Smooth muscle cell (in vitro differentiated cells): Measurements from ENCODE around the gene ARMC8. TPM values are rescaled to one million over a fixed set of nuclear protein-coding genes. Genes with fewer than 3 reads are reported as not detected.
A peak's percentile ranks its signal among the peaks of the same experiment; 100 is the strongest.

Experiments
- DNase-seq: peaks from one replicate; lab custom pipeline; 2025; ENCODE audit not compliant: unreplicated experiment; lab: John Stamatoyannopoulos, UW
- H2AFZ ChIP-seq: fragments of 200-600 bp; sonication (generic); 2 replicates; pipeline ENCODE4 v1.6.0; 2016; ENCODE audit warnings: antibody characterized with exemption, low read depth, mild to moderate bottlenecking
- H3F3A ChIP-seq: fragments of 200-600 bp; sonication (generic); 2 replicates; pipeline ENCODE4 v1.6.0; 2017; ENCODE audit warnings: antibody characterized with exemption, low read depth
- H3K27ac ChIP-seq: fragments of 200-600 bp; sonication (generic); 2 replicates; pipeline ENCODE4 v1.5.1; 2016; ENCODE audit warnings: low read depth, mild to moderate bottlenecking
- H3K27me3 ChIP-seq: fragments of 200-600 bp; sonication (generic); 2 replicates; pipeline ENCODE4 v1.6.1; 2016; ENCODE audit warnings: low read depth, mild to moderate bottlenecking
- H3K36me3 ChIP-seq: fragments of 200-600 bp; sonication (generic); 2 replicates; pipeline ENCODE4 v1.5.1; 2016; ENCODE audit warnings: low read depth
- H3K4me1 ChIP-seq: fragments of 200-600 bp; sonication (generic); 2 replicates; pipeline ENCODE4 v1.5.1; 2016; ENCODE audit warnings: low read depth
- H3K4me2 ChIP-seq: fragments of 200-600 bp; sonication (generic); 2 replicates; pipeline ENCODE4 v1.6.0; 2016; ENCODE audit warnings: mild to moderate bottlenecking
- H3K4me3 ChIP-seq: fragments of 200-600 bp; sonication (generic); 2 replicates; pipeline ENCODE4 v1.5.1; 2016; ENCODE audit warnings: mild to moderate bottlenecking
- H3K79me2 ChIP-seq: fragments of 200-600 bp; sonication (generic); 2 replicates; pipeline ENCODE4 v1.6.0; 2016; ENCODE audit warnings: low read depth, mild to moderate bottlenecking
- H3K9ac ChIP-seq: fragments of 200-600 bp; sonication (generic); 2 replicates; pipeline ENCODE4 v1.6.0; 2016; ENCODE audit warnings: low read depth
- H3K9me3 ChIP-seq: fragments of 200-600 bp; sonication (generic); replicated peaks from 2 replicates; pipeline ENCODE4 v1.5.1; 2016; ENCODE audit warnings: low read depth
- H4K20me1 ChIP-seq: fragments of 200-600 bp; sonication (generic); 2 replicates; pipeline ENCODE4 v1.6.0; 2016; ENCODE audit warnings: low read depth
- WGBS: methylation state at CpG from one replicate; pipeline ENCODE4 v1.1.7; 2016; ENCODE audit warnings: low lambda C conversion rate; 5-methylcytosine and 5-hydroxymethylcytosine counted together
- polyA plus RNA-seq: library from polyadenylated mRNA; unstranded; fragments of >200 nt; fragmentation: Nextera tagmentation; extraction: Ambion mirVana; gene quantifications from 2 replicates; pipeline ENCODE4 v1.2.1, GENCODE V29; 2016
- total RNA-seq: library from RNA; depleted of rRNA; stranded (reverse); fragments of >200 nt; gene quantifications from 2 replicates; pipeline ENCODE4 v1.2.3, GENCODE V29; 2014
- TF ChIP-seq, protein P1 (sequence below): fragments of 200-600 bp; sonication (generic); IDR thresholded peaks from 2 replicates; pipeline ENCODE4 v1.5.1; 2017; ENCODE audit warnings: borderline replicate concordance, mild to moderate bottlenecking, antibody characterized with exemption; ENCODE audit not compliant: insufficient read depth, poor library complexity, severe bottlenecking

Gene ARMC8
- total and polyA plus RNA-seq, 2 experiments from 2014 or later: 22.6 to 39.3 TPM

- peaks cover 35% of the 10 kb centered on the region for H3K79me2 ChIP-seq
- 68% methylated on average over 2 of the region's 2 CpGs for WGBS
- H3K4me2 ChIP-seq: peak overlapping the region; percentile 92
- H3K27me3 ChIP-seq: no peaks in the 10 kb centered on the region
- H3K9ac ChIP-seq: no peak overlapping the region
- DNase-seq: no peak
- no peaks in the 10 kb centered on the region for H3K36me3 ChIP-seq
- peaks cover 13% of the 10 kb centered on the region for H3K4me1 ChIP-seq
- TF ChIP-seq, protein P1, sequence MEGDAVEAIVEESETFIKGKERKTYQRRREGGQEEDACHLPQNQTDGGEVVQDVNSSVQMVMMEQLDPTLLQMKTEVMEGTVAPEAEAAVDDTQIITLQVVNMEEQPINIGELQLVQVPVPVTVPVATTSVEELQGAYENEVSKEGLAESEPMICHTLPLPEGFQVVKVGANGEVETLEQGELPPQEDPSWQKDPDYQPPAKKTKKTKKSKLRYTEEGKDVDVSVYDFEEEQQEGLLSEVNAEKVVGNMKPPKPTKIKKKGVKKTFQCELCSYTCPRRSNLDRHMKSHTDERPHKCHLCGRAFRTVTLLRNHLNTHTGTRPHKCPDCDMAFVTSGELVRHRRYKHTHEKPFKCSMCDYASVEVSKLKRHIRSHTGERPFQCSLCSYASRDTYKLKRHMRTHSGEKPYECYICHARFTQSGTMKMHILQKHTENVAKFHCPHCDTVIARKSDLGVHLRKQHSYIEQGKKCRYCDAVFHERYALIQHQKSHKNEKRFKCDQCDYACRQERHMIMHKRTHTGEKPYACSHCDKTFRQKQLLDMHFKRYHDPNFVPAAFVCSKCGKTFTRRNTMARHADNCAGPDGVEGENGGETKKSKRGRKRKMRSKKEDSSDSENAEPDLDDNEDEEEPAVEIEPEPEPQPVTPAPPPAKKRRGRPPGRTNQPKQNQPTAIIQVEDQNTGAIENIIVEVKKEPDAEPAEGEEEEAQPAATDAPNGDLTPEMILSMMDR: no peak
- H3K4me3 ChIP-seq: peak overlapping the region; percentile 90
- peaks cover 7% of the 10 kb centered on the region for H3F3A ChIP-seq
- H4K20me1 ChIP-seq: peaks cover 30% of the 10 kb centered on the region
- no peak overlapping the region for H3K27ac ChIP-seq
- peak overlapping the region; percentile 97 for H2AFZ ChIP-seq
- no peaks in the 10 kb centered on the region for H3K9me3 ChIP-seq
Observed at GRCh38 chr3:138186221-138186620, 880 bp upstream of the ARMC8 start.

DNA sequence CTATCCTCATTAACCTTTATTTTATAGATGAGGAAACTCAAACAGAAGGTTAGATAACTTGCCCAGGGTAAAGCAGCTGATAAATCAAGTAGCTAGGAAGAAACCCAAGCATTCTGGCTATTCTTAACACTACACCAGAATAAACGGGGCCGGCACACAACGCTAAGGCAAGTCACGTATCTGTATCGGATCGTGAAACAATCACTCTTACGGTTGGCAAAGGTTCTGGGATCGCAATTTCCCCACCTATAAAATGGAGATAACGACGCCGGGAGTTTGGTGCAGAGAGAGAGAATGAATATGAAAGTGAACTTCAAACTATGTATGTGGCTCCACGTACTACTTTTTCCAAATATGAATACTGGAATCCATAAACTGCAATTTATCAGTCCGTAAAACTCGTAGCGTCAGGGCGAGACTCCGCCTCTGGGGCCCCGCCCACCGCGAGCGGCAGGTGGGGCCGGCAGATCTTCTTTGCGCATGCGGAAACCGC lies 252 bp upstream of the ARMC8 start:
- Histone ChIP-seq H3K79me2 (peaks cover 41% of the 10 kb centered on the region), H3K27ac (peak overlapping the region; percentile 83), H3K9me3 (no peaks in the 10 kb centered on the region), H2AFZ (peak overlapping the region; percentile 97), H3K36me3 (no peaks in the 10 kb centered on the region), H3F3A (peaks cover 7% of the 10 kb centered on the region), H3K4me3 (peak overlapping the region; percentile 90), H3K4me1 (peaks cover 13% of the 10 kb centered on the region), H4K20me1 (peaks cover 36% of the 10 kb centered on the region), H3K9ac (peak overlapping the region; percentile 89), H3K27me3 (no peaks in the 10 kb centered on the region), H3K4me2 (peak overlapping the region; percentile 92)
- TF ChIP-seq, protein P1: no peak
- DNase-seq: no peak
- under 1% methylated on average over 25 of the region's 25 CpGs for WGBS

DNA sequence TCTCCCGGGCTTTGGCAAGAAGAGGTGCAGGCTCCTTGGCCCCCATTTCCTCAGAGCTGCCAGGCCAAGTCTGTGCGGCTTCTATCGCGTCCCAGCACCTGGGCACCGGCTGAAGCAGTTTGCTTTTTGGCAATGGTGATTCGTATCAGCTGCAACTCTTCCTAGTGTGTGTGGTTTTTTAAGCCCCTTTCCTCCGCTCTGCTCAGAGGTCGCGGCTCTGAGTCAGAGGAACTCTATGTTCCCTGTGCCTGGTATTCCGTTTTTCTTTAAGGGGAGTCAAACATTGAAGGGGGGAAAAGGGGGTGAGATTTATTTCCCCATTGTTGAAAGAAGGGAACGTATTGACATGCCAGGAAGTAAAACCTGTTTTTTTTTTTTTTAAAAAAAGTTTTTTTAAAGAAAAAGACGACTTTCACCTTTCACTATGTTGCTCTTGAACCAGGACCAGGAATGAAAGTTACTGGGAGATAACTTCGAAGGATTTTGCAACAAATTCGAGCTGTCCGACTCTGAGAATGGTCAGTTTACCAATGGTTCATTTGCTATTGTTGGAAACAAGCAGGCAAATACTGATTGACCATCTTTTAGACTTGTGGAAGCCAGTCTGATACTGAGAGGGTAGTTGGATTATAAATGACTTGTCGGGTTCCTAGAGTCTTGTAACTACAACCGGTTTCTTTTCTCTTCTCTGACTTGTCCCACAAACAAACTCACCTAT lies 1.1 kb downstream of the ARMC8 start:
- H3K4me2 ChIP-seq: peak overlapping the region; percentile 92
- H3K27me3 ChIP-seq: no peaks in the 10 kb centered on the region
- H2AFZ ChIP-seq: peak overlapping the region; percentile 97
- peak overlapping the region; percentile 83 for H3K27ac ChIP-seq
- no peaks in the 10 kb centered on the region for H3K36me3 ChIP-seq
- peak overlapping the region; percentile 90 for H3K4me3 ChIP-seq
- H3F3A ChIP-seq: peaks cover 7% of the 10 kb centered on the region
- H3K79me2 ChIP-seq: peaks cover 55% of the 10 kb centered on the region
- no peaks in the 10 kb centered on the region for H3K9me3 ChIP-seq
- DNase-seq: no peak
- TF ChIP-seq, protein P1: no peak
- WGBS: 13% methylated on average over 17 of the region's 17 CpGs
- H3K9ac ChIP-seq: peak overlapping the region; percentile 89
- H4K20me1 ChIP-seq: peaks cover 49% of the 10 kb centered on the region
- peaks cover 13% of the 10 kb centered on the region for H3K4me1 ChIP-seq

DNA sequence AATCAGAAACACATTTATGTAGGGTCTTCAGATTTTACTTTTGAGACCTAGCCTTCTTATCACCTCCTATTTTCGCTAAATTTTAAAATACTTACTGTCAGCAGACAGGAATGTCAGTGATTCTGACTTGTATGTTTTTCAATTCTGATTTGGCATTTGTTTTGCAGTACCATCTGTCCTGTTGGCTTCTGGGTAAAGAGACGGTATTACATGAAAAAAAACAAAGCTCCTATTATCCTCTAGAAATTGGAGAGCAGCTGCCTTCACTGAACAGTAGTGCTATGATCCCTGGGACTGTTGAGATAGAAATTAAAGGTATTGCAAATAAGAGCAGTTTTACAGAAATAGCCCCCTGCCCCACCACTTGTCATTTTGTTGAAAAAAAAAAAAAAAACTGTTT lies 8.4 kb downstream of the ARMC8 start:
- no peak overlapping the region for H2AFZ ChIP-seq
- no peaks in the 10 kb centered on the region for H3K4me1 ChIP-seq
- H3K36me3 ChIP-seq: no peaks in the 10 kb centered on the region
- H3F3A ChIP-seq: no peaks in the 10 kb centered on the region
- H3K27ac ChIP-seq: no peak overlapping the region
- H3K27me3 ChIP-seq: no peaks in the 10 kb centered on the region
- H3K4me2 ChIP-seq: no peak overlapping the region
- peaks cover 94% of the 10 kb centered on the region for H3K79me2 ChIP-seq
- 89% methylated on average over 2 of the region's 2 CpGs for WGBS
- H3K4me3 ChIP-seq: no peak overlapping the region
- no peaks in the 10 kb centered on the region for H3K9me3 ChIP-seq
- no peak overlapping the region for H3K9ac ChIP-seq
- TF ChIP-seq, protein P1: no peak
- peaks cover 98% of the 10 kb centered on the region for H4K20me1 ChIP-seq
- DNase-seq: no peak
